Measurements from ENCODE around the gene THAP9.
A peak's percentile ranks its signal among the peaks of the same experiment; 100 is the strongest.
"Not testable (repeated sequence)": the region's sequence is repeated elsewhere in the genome, so short reads cannot be mapped to it uniquely, and the experiment has no call there.

The THAP9 gene

GRCh38 chr4:82901183-82901718 lies 716 bp downstream of the THAP9 start:
- peak overlapping the region; percentile 78 for H2AFZ ChIP-seq (ENCODE audit: low read depth, low read length)
- H3K27me3 ChIP-seq (ENCODE audit: insufficient read depth, low read length), result no peaks in the 10 kb centered on the region
- H3K9me3 ChIP-seq (ENCODE audit: low read length), result no peaks in the 10 kb centered on the region
- H3K36me3 ChIP-seq (ENCODE audit: insufficient read depth, low read length), result peaks cover 22% of the 10 kb centered on the region
- peaks cover 23% of the 10 kb centered on the region for H3K4me1 ChIP-seq (ENCODE audit: insufficient read depth, low read length)
- peak overlapping the region; percentile 65 for H3K4me3 ChIP-seq (ENCODE audit: low read length)

GRCh38 chr4:82903737-82904136 lies 3.2 kb downstream of the THAP9 start:
- H2AFZ ChIP-seq (ENCODE audit: low read depth, low read length), result no peak overlapping the region
- no peaks in the 10 kb centered on the region for H3K27me3 ChIP-seq (ENCODE audit: insufficient read depth, low read length)
- no peak overlapping the region for H3K4me3 ChIP-seq (ENCODE audit: low read length)
- no peaks in the 10 kb centered on the region for H3K9me3 ChIP-seq (ENCODE audit: low read length)
- H3K4me1 ChIP-seq (ENCODE audit: insufficient read depth, low read length), result peaks cover 6% of the 10 kb centered on the region
- H3K36me3 ChIP-seq (ENCODE audit: insufficient read depth, low read length), result peaks cover 29% of the 10 kb centered on the region

GRCh38 chr4:82905205-82905604 lies 4.7 kb downstream of the THAP9 start:
- H3K9me3 ChIP-seq (ENCODE audit: low read length), result no peaks in the 10 kb centered on the region
- H3K4me3 ChIP-seq (ENCODE audit: low read length), result no peak overlapping the region
- no peaks in the 10 kb centered on the region for H3K4me1 ChIP-seq (ENCODE audit: insufficient read depth, low read length)
- peaks cover 33% of the 10 kb centered on the region for H3K36me3 ChIP-seq (ENCODE audit: insufficient read depth, low read length)
- no peaks in the 10 kb centered on the region for H3K27me3 ChIP-seq (ENCODE audit: insufficient read depth, low read length)
- no peak overlapping the region for H2AFZ ChIP-seq (ENCODE audit: low read depth, low read length)

GRCh38 chr4:82906469-82906868 lies 5.9 kb downstream of the THAP9 start:
- Histone ChIP-seq H3K36me3 (ENCODE audit: insufficient read depth, low read length) (peaks cover 40% of the 10 kb centered on the region), H2AFZ (ENCODE audit: low read depth, low read length) (no peak overlapping the region), H3K9me3 (ENCODE audit: low read length) (no peaks in the 10 kb centered on the region), H3K4me3 (ENCODE audit: low read length) (no peak overlapping the region), H3K27me3 (ENCODE audit: insufficient read depth, low read length) (no peaks in the 10 kb centered on the region), H3K4me1 (ENCODE audit: insufficient read depth, low read length) (no peaks in the 10 kb centered on the region)

GRCh38 chr4:82909326-82909725 lies 8.8 kb downstream of the THAP9 start:
- Histone ChIP-seq H3K4me3 (ENCODE audit: low read length) (no peak overlapping the region), H3K4me1 (ENCODE audit: insufficient read depth, low read length) (no peaks in the 10 kb centered on the region), H3K9me3 (ENCODE audit: low read length) (no peaks in the 10 kb centered on the region), H3K27me3 (ENCODE audit: insufficient read depth, low read length) (no peaks in the 10 kb centered on the region), H2AFZ (ENCODE audit: low read depth, low read length) (no peak overlapping the region), H3K36me3 (ENCODE audit: insufficient read depth, low read length) (peaks cover 54% of the 10 kb centered on the region)

- H3K9me3 ChIP-seq (ENCODE audit: low read length), result no peaks in the 10 kb centered on the region
- no peak overlapping the region for H2AFZ ChIP-seq (ENCODE audit: low read depth, low read length)
- no peaks in the 10 kb centered on the region for H3K27me3 ChIP-seq (ENCODE audit: insufficient read depth, low read length)
- H3K4me3 ChIP-seq (ENCODE audit: low read length), result no peak overlapping the region
- H3K4me1 ChIP-seq (ENCODE audit: insufficient read depth, low read length), result no peaks in the 10 kb centered on the region
- H3K36me3 ChIP-seq (ENCODE audit: insufficient read depth, low read length), result peaks cover 48% of the 10 kb centered on the region
Measured at GRCh38 chr4:82913305-82913704, 12.8 kb downstream of the THAP9 start.

GRCh38 chr4:82913968-82914367 lies 13.4 kb downstream of the THAP9 start:
- not testable (repeated sequence) for H3K9me3 ChIP-seq (ENCODE audit: low read length); H3K27me3 ChIP-seq (ENCODE audit: insufficient read depth, low read length); H2AFZ ChIP-seq (ENCODE audit: low read depth, low read length); H3K4me3 ChIP-seq (ENCODE audit: low read length); H3K4me1 ChIP-seq (ENCODE audit: insufficient read depth, low read length)
- peaks cover 43% of the 10 kb centered on the region for H3K36me3 ChIP-seq (ENCODE audit: insufficient read depth, low read length)

GRCh38 chr4:82918091-82918490 lies 17.6 kb downstream of the THAP9 start:
- H3K36me3 ChIP-seq (ENCODE audit: insufficient read depth, low read length), result peaks cover 28% of the 10 kb centered on the region
- H3K4me3 ChIP-seq (ENCODE audit: low read length), result no peak overlapping the region
- no peak overlapping the region for H2AFZ ChIP-seq (ENCODE audit: low read depth, low read length)
- no peaks in the 10 kb centered on the region for H3K27me3 ChIP-seq (ENCODE audit: insufficient read depth, low read length)
- no peaks in the 10 kb centered on the region for H3K4me1 ChIP-seq (ENCODE audit: insufficient read depth, low read length)
- no peaks in the 10 kb centered on the region for H3K9me3 ChIP-seq (ENCODE audit: low read length)

GRCh38 chr4:82919386-82919785 lies 18.9 kb downstream of the THAP9 start:
- Histone ChIP-seq H3K9me3 (ENCODE audit: low read length) (no peaks in the 10 kb centered on the region), H3K36me3 (ENCODE audit: insufficient read depth, low read length) (peaks cover 22% of the 10 kb centered on the region), H2AFZ (ENCODE audit: low read depth, low read length) (no peak overlapping the region), H3K4me3 (ENCODE audit: low read length) (no peak overlapping the region), H3K27me3 (ENCODE audit: insufficient read depth, low read length) (no peaks in the 10 kb centered on the region), H3K4me1 (ENCODE audit: insufficient read depth, low read length) (no peaks in the 10 kb centered on the region)

- no peak overlapping the region for H3K4me3 ChIP-seq (ENCODE audit: low read length)
- no peaks in the 10 kb centered on the region for H3K9me3 ChIP-seq (ENCODE audit: low read length)
- no peaks in the 10 kb centered on the region for H3K27me3 ChIP-seq (ENCODE audit: insufficient read depth, low read length)
- H3K4me1 ChIP-seq (ENCODE audit: insufficient read depth, low read length), result no peaks in the 10 kb centered on the region
- peaks cover 23% of the 10 kb centered on the region for H3K36me3 ChIP-seq (ENCODE audit: insufficient read depth, low read length)
- no peak overlapping the region for H2AFZ ChIP-seq (ENCODE audit: low read depth, low read length)
Measured at GRCh38 chr4:82921795-82922194, 21.3 kb downstream of the THAP9 start.

- Histone ChIP-seq H3K4me3 (ENCODE audit: low read length) (no peak overlapping the region), H3K9me3 (ENCODE audit: low read length) (no peaks in the 10 kb centered on the region), H3K27me3 (ENCODE audit: insufficient read depth, low read length) (no peaks in the 10 kb centered on the region), H3K36me3 (ENCODE audit: insufficient read depth, low read length) (peaks cover 31% of the 10 kb centered on the region), H2AFZ (ENCODE audit: low read depth, low read length) (no peak overlapping the region), H3K4me1 (ENCODE audit: insufficient read depth, low read length) (no peaks in the 10 kb centered on the region)
Measured at GRCh38 chr4:82930848-82931755, 30.6 kb downstream of the THAP9 start.

- Histone ChIP-seq H3K36me3 (ENCODE audit: insufficient read depth, low read length) (peaks cover 46% of the 10 kb centered on the region), H3K9me3 (ENCODE audit: low read length) (no peaks in the 10 kb centered on the region), H3K4me3 (ENCODE audit: low read length) (no peak overlapping the region), H3K27me3 (ENCODE audit: insufficient read depth, low read length) (no peaks in the 10 kb centered on the region), H3K4me1 (ENCODE audit: insufficient read depth, low read length) (no peaks in the 10 kb centered on the region), H2AFZ (ENCODE audit: low read depth, low read length) (no peak overlapping the region)
Measured at GRCh38 chr4:82934441-82934840, 33.9 kb downstream of the THAP9 start.

- Histone ChIP-seq H3K36me3 (ENCODE audit: insufficient read depth, low read length) (peaks cover 42% of the 10 kb centered on the region), H3K4me1 (ENCODE audit: insufficient read depth, low read length) (no peaks in the 10 kb centered on the region), H2AFZ (ENCODE audit: low read depth, low read length) (no peak overlapping the region), H3K27me3 (ENCODE audit: insufficient read depth, low read length) (no peaks in the 10 kb centered on the region), H3K4me3 (ENCODE audit: low read length) (no peak overlapping the region), H3K9me3 (ENCODE audit: low read length) (no peaks in the 10 kb centered on the region)
Measured at GRCh38 chr4:82939414-82939813, 38.9 kb downstream of the THAP9 start.

Measured in neuron (in vitro differentiated cells).